GM21390 (cell line): Measurements from ENCODE around the gene PLEKHG5.
"Not testable (repeated sequence)": the region's sequence is repeated elsewhere in the genome, so short reads cannot be mapped to it uniquely, and the experiment has no call there.

Source experiments
- ATAC-seq: cut with Tn5 transposase; IDR thresholded peaks from one replicate; pipeline ENCODE4 v1.9.1; 2021; ENCODE audit not compliant: unreplicated experiment

Gene PLEKHG5

DNA sequence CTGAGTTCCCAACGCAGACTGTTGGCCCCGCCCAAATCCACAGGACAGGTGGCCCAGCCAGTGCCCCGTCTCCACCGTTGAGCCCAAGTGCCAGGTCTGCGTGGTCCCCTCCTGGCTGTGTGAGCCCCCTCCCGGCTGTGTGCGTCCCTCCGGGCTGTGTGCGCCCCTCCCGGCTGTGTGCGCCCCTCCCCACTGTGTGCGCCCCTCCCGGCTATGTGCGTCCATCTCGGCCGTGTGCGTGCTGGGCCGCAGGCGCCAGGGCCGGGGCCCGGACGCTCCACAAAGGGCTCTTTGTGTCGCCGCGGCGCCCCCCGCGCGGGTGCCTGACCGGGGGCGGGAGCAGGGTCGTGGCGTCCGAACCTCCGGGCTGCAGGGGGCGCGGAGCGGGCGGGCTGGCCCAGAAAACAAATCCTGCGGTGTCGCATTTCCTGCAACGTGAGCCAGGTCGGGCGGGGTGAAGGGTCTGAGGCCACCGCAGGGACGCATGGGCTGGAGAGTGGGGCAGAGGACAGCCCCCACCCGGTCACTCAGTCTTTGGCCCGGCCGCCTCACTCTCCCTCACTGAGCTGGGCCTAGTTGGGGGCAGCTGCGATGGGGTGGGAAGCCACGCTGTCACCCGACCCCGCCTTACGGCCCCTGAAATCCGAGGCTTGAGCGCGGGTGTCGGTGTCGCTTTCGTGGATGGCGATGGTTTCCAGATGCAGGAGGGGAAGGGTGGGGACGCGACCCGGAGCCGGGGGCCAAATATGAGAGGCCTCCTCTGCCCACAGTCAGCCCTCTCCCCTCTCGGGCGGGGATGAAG lies 44.2 kb downstream of the PLEKHG5 start:
- ATAC-seq: no peak

DNA sequence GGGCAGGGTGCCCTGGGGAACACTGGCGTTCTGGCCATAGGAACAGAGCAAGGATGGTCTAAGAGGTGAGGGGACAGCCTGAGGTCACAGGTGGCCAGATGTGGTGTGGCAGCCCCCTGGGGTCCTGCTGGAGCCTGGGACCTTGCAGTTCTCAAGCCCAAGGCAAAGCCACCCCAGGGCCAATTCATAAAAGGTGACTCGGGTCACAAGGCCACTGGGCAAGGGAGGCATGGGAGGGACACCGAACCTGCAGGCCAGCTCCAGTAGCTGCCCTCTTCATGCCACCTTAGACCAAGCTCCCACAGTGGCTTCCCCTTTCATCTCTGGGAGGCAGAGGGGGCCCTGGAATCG lies 44.8 kb downstream of the PLEKHG5 start:
- no peak for ATAC-seq

DNA sequence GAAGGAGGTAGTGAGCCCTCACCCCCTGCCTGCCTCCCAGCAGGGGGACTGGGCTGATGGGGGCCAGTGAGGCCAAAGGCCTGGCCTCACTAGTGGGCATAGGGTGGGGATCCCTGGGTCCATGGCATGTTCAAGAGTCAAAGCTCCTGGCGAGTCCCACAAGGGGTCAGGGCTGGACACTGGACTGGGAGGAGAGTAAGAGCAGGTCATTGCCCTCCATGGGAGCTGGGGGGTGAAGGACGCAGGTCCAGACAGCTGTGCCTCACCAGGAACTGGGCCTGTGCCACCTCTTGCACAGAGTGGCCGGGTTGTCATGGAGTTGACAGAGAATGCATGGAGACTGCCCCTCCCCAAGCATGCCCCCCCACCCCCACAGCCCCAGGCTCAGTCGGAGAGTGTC lies 45.5 kb downstream of the PLEKHG5 start:
- ATAC-seq: not testable (repeated sequence)

DNA sequence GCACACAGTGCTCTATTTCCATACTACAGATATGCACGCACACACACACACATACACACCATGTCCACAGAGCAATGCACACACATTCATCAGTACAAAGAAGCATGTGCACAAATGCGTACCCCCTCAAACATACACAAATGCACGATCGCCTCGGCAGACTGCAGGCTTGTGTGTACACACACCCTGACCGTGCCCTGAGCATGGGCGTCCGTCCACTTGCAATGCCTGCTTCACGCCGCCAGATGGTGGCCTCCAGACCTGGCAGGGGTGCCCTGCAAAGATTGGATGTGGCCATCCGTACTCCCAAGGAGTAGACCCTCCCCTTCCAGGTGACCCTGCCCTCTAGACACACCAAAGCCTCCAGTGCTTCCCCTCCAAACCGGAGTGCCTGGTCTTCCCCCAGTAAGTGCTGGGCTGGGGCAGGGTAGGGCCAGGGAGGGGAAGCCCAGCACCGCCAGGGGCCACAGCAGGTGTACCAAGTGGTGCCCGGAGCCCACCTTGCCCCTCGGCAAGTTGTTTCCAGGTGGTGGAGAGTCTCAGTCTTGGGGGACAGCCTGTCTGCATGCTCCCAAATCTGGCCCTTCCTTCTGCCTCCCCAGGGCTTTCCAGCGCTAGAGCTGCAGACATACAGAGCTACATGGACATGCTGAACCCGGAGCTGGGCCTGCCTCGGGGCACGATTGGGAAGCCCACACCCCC lies 46.3 kb downstream of the PLEKHG5 start:
- ATAC-seq: no peak

DNA sequence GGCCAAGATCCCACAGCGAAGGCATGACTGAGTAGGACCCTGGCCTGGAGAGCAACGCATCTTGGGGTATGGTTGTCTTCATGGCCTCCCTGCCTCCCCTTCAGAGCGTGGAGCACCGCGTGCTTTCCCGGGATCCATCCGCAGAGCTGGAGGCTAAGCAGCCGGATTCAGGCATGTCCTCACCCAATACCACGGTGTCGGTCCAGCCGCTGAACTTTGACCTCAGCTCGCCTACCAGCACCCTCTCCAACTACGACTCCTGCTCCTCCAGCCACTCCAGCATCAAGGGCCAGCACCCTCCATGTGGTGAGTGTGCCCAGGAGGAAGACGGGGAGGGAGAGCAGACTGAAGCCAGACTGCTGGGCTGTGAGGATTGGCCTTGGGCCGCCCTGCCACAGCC lies 47.1 kb downstream of the PLEKHG5 start:
- ATAC-seq: no peak

DNA sequence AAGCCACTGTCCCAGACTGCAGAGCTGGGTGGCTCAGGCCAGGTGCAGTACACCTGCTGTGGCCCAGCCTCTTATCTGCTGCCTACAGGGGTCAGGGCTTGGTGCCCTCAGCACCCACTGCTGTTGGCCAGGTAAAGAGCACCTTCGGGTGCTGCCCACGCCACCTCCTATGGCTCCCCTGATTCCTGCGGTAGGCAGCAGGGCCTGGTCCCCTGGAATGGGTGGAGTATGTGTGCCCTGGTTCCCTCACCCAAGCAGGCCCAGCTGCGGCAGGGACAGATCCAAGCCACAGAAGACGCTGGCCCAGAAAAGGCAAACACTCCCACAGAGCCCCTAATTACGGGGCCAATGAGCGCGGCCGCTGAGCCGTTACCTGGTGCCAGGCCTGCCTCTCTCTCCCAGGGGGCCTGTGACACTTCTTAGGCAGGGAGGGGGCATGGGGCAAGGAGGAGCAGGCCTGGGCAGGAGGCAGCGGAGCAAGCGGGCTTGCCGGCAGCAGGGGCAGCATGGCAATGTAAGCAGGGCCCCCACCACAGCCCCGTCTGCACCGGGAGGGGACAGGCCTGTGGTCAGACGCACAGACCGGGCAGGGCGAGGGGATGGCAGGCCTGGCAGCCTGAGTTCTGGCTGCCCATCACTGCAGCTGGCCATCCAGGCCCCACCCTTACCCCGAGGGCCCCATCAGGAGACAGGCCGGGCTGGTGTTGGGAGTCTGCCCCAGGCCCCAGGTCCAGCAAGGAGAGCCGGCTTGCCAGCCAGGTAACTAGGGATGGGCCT lies 47.9 kb downstream of the PLEKHG5 start:
- no peak for ATAC-seq

DNA sequence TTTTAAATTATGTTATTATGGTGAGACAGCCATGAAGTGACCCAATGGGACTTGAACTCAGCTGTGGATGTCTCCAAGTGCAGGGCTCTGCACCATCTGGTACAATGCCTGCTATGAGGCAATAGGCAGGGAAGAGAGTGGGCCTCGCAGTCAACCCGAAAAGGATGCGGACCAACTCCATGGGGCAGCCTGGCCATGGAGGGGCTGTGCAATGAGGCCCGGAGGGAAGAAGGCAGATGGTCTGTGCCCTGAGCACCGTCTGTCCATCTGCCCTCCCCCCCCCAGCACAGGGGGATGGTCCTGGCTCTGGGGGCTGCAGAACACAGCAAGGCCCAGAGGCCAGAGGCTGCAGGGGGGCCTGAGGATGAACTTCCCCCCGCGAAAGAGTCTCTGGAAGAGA lies 49.9 kb downstream of the PLEKHG5 start:
- ATAC-seq: no peak

DNA sequence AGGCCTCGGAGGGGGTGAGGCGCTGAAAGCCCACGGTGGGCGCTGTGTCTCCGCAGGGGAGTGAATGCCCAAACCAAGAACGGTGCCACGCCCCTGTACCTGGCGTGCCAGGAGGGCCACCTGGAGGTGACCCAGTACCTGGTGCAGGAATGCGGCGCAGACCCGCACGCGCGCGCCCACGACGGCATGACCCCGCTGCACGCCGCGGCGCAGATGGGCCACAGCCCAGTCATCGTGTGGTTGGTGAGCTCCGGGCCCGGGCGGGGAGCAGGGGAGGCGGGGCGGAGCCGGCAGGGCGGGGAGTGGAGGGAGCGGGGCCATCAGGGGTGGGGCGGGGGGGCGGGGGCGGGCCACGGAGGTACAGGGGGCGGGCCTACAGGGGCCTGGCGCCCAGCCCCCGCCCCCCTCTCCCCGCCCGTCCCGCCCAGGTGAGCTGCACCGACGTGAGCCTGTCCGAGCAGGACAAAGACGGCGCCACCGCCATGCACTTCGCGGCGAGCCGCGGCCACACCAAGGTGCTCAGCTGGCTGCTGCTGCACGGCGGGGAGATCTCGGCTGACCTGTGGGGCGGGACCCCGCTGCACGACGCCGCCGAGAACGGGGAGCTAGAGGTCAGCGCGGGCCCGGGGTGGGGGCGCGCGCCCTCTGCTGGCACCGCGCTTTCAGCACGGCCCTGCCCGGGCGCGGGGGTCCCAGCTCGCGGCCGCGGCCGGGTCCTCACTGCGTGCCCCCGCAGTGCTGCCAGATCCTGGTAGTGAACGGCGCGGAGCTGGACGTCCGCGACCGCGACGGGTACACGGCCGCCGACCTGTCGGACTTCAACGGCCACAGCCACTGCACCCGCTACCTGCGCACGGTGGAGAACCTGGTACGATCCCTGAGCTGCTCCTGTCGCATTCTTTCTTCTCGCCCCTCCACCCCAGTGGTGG lies 51.0 kb downstream of the PLEKHG5 start:
- ATAC-seq: no peak

DNA sequence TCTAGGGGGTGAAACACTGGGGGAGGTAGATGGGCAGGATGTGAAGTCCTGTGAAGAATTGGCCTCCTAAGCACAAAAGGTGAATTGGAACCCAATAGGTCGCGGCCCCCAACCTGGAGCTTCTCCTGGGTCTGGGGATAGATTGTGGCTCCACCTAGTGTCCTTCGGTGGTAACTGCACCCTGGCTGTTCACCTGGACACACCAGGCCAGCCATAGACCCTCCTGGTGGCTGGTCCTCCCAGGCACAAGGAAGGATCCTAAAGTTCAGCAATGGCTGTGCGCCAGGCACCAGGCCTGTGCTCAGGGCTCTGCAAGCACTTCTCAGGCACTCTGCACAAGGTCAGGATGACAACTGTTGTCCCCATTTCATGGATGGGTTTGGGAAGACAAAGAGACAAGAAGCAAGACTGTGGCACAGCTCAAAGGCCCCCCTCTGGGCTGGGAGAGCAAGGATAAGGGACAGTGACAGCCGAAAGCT lies 53.4 kb downstream of the PLEKHG5 start:
- ATAC-seq: no peak

DNA sequence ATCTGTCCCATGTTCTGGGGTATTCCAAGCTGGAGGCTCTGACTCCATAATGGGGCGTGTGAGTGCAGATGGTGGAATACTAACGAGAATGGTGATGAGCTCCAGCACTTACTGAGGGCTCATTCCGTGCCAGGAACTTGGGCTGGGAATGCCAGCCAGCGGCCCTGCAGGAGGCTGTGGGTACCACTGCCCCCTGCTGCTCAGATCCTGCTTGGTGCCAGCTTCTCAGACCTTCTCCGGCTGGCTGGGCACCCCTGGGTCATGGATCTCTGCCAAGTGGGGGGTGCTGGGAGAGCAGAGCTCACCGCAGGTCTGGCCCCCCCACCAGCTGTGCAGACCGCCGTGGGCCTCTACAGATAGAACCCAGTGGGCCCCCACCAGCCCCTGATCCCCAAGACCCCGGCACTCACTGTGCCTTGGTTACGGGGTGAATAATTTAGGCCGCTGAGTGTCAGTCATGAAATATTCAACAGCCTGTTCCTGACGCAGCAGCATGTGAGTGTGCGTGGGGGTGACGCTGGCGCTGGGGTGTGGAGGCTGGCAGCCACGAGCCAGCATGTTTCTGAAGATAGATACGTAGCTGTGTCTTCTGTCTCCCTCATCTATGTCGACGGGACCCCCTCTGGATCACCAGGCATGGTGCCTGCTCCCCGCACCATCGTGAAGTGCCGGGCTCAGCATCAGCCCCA lies 54.3 kb downstream of the PLEKHG5 start:
- not testable (repeated sequence) for ATAC-seq

DNA sequence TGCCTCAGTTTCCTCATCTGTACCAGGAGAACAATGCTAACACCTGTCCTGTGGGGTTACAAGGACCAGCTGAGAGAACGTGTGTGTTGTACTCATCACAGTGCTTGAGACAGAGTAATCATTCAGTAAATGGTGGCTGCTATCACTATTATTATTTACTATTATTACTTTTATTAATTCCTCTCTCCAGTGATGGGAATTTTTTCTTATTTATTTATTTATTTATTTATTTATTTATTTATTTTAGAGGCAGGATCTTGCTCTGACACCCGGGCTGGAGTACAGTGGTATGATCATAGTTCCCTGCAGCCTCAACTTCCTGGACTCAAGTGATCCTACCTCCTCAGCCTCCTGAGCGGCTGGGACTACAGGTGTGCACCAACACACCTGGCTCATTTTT lies 55.2 kb downstream of the PLEKHG5 start:
- ATAC-seq: not testable (repeated sequence)

DNA sequence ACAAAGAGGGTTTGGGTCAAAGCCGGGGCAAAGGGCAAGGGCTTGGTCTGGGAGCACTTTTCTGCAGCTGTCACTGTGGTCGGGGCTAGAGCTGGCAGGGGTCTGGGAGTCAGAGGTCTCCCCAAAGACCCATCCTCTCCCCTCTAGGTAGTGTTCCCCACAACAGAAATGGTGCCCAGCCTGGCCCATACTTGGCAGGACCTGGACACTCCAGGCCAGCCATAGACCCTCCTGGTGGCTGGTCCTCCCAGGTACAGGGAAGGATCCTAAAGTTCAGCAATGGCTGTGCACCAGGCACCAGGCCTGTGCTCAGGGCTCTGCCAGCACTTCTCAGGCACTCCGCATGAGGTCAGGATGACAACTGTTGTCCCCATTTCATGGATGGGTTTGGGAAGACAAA lies 55.9 kb downstream of the PLEKHG5 start:
- ATAC-seq: no peak

DNA sequence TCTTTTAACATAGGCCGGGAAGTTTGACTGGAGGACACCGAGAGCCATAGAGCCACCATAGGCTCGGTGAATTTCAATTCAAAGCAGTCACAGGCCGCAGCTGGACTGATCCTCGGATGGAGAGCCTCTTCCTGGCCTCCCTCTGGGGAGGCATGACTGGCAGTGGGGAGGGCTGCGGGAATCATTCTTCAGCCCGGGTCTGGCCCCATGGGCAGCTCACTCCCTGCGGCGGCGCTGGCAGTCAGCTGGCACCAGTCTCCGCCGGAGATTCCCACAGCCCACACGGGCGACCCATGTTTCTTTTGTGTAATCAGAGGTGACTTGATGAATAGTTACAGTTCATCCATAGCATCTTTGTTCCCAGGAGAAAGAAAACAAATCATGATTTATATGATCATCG lies 56.3 kb downstream of the PLEKHG5 start:
- ATAC-seq: no peak

DNA sequence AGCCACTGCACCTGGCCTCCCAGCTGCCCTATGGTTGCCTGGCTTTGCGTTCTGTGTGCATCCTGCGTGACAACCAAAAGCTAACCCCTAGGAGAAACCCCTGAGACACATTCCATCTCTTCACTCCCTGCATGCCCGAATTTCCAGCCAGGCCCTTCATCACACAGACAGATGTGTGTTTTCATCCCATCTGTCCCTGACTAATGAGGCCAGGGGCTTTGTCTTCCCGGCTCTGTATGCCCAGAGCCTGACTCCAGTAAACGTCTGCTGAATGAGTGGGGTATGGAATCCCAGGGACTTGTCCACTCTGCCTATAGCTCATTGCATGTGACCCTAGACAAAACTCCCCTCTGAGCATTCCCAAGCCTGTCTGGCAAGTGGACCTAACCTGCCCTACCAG lies 57.3 kb downstream of the PLEKHG5 start:
- no peak for ATAC-seq

DNA sequence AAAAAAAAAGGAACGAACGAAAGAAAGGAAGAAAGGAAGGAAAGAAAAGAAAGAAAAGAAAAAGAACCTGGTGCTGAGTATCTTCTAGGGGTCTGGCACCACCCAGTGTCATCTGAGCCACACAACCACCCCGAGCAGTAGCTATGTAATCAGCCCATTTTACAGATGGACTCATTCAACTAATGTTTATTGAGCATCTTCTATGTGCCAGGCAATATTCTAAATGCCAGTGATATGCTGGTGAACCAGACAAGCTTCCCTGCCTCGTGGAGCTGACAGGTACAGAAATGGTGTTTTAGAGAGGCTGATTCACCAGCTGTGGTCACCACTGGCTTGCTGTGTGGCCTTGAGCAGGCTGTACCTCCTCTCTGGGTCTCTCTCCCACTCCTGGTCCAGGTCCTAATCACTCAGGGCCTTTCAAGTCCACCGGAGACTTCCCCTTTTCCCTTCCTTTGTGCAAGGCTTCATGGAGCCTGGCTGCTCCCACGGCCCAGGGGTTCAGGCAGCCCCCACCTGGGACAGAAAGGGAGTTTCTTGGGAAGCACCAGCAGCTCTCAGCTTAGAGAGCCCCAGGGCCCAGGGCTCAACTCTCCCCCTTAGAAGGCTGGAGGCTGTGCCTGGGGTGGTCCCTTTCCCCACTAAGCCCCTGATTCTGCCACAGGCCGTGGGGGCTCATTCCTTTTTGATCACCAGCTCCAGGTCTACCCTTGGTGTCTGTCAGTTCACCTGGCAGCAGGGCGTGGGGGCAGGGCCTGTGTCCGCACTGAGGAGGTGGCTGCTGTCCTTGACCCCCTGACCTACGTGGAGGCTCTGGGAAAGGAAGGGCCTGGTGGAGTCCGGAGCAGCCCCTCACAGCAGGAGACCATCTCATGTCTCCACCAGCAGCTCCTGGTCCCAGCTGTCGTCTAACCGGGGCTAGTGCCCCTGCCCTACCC lies 59.6 kb downstream of the PLEKHG5 start:
- not testable (repeated sequence) for ATAC-seq

DNA sequence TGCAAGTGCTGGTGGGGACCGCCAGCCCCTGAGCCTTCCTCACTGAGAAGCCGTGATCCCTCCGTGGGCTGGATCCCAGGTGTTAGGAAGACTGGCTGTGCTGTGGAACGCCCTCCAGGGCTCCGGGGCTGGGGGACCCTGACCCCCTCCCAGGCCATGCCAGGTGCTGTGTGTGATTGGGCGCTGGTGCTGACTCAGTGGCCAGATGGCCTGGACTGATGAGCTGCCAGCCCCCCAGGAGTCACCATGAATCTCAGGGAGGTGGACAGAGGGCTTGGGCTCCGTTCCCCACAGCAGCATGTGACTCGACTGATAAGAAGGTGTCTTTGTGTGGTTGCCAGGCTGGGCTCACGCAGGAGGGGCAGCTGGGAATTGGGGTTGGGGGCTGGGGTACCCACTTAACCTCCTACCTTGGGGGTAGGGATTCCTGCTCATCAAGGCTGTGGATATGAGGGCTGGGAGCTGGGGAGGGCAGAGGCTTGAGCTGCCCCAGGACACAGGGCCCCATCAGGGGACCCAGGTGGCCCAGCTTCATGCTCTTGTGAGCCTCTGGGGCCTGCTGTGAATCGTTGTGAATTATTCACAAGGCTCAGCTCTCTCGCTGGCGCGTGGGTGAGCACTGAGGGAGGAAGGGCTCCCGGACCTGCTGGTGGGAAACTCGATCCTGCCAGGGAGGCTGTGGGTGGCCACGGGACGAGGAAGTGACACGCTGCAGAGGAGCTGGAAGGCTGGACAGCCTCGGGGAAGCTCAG lies 61.6 kb downstream of the PLEKHG5 start:
- ATAC-seq: not testable (repeated sequence)

DNA sequence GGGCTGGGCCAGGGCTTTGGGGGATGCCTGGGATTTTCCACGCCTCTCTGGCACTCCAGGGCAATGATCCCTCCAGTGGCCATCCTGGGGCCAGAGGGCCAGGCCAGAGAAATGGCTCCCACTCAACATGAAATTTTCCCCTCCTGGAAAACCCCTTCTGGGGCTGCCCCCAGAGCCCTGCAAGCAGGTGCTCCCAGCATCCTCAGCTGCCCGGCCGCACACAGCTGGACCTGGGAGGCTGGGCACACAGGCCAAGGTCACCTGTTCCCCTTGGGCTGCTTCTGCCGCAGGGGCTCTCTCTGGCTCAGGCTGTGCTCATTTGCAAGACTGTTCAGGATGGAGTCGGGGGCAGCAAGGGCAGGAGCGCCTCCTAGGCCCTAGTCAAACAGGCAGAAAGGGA lies 63.0 kb downstream of the PLEKHG5 start:
- ATAC-seq: not testable (repeated sequence)
